Large intestine (tissue), 3 donors: ENCODE measurements around the gene RTN4IP1. TPM values are rescaled to one million over a fixed set of nuclear protein-coding genes. Genes with fewer than 3 reads are reported as not detected.
A peak's percentile ranks its signal among the peaks of the same experiment; 100 is the strongest.

Experiments used
- DNase-seq, 2 donors: peaks; one replicate each; pipeline versions ENCODE4 v3.0.0 to v3.0.0-alpha.2; 2013
- H3K27ac ChIP-seq: one replicate; pipeline ENCODE4 v1.5.1; 2013; ENCODE audit warnings: low read length
- H3K27me3 ChIP-seq: 2 replicates; pipeline ENCODE4 v1.6.1; 2013; ENCODE audit warnings: low read length; ENCODE audit not compliant: control insufficient read depth, insufficient read depth
- H3K36me3 ChIP-seq: 2 replicates; pipeline ENCODE4 v1.6.1; 2013; ENCODE audit warnings: low read length; ENCODE audit not compliant: control insufficient read depth, insufficient read depth
- H3K4me1 ChIP-seq: one replicate; pipeline ENCODE4 v1.6.1; 2013; ENCODE audit warnings: low read length; ENCODE audit not compliant: control insufficient read depth, insufficient read depth
- H3K4me3 ChIP-seq: one replicate; pipeline ENCODE4 v1.5.1; 2013; ENCODE audit warnings: low read length
- H3K9me3 ChIP-seq: one replicate; pipeline ENCODE4 v1.6.1; 2013; ENCODE audit warnings: mild to moderate bottlenecking, low read depth, low read length, moderate library complexity; ENCODE audit not compliant: control insufficient read depth
- WGBS: methylation state at CpG from one replicate; pipeline ENCODE4 v1.1.5; 2013; ENCODE audit warnings: low lambda C conversion rate; ENCODE audit not compliant: insufficient coverage; 5-methylcytosine and 5-hydroxymethylcytosine counted together
- polyA plus RNA-seq: library from polyadenylated mRNA; unstranded; fragments of 120-200 nt; gene quantifications from one replicate; pipeline ENCODE4 v1.2.1, GENCODE V29; 2013

RTN4IP1 gene
- polyA plus RNA-seq, 1 donor = 6.8 TPM

DNA sequence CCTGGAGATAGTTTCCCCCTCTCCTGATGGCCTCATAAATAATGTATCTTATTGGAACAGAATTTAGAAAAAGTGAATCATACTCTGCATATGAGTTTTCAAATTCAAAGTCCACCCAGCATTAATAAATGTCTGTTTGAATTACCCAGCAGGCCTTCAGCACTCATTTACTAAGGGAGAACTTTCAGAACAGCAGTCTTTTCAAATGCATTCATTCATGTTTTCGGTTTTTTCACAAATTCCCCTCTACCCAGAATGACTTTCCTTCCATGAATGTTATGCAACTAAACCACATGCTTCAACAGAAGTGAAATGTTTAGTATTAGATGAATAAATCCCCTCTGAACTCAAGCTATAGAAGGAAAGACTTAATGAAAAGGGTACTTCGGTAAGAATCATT is 92.4 kb downstream of the RTN4IP1 start:
- Histone ChIP-seq H3K4me3 (no peak overlapping the region), H3K9me3 (no peaks in the 10 kb centered on the region), H3K27me3 (no peaks in the 10 kb centered on the region), H3K36me3 (peaks cover 18% of the 10 kb centered on the region), H3K4me1 (no peaks in the 10 kb centered on the region), H3K27ac (no peak overlapping the region)
- no peak for DNase-seq
- WGBS = 100% methylated on average over 1 of the region's 2 CpGs

DNA sequence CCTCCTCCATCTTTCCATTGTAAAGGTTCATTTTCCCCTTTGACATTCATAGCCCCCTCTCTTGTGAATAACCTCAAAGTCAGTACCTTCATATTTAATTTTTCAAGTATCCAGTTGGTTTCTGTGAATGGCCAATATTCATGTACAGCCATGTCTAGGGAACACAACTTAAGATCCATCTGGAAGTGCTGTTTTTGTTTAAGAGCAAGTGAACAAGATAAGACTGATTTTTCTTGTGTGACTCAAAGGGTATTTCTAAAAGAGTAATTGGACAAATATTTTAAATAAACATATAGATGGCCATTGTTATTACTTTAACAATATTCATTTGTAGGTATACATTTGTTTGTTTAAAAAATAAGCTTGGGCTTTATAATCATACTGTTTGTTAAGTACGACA is 92.9 kb downstream of the RTN4IP1 start:
- Histone ChIP-seq H3K27me3 (no peaks in the 10 kb centered on the region), H3K36me3 (peaks cover 18% of the 10 kb centered on the region), H3K4me3 (no peak overlapping the region), H3K4me1 (no peaks in the 10 kb centered on the region), H3K9me3 (no peaks in the 10 kb centered on the region), H3K27ac (no peak overlapping the region)
- DNase-seq = peak in 1 of 2 donors; percentile 6
- WGBS = 40% methylated on average over 1 of the region's 1 CpG

DNA sequence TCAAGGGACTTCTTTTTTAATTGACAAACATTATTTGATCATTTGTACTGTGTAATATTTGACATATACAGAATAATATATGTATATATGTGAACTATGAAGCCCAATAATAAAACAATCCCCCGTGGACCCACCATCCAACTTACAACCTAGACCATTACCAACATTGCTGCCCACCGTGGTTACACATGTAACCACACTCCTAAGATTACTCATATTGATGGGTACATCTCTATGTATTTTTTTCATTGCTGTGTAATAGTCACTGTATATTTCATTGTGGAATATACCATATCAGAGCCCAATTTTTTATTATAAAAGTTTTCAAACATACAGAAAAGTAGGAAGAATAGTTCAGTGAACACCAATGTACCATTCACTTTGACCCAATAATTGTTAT is 94.3 kb downstream of the RTN4IP1 start:
- Histone ChIP-seq H3K4me3 (no peak overlapping the region), H3K9me3 (no peaks in the 10 kb centered on the region), H3K4me1 (no peaks in the 10 kb centered on the region), H3K27me3 (no peaks in the 10 kb centered on the region), H3K36me3 (peaks cover 22% of the 10 kb centered on the region), H3K27ac (no peak overlapping the region)
- whole genome bisulfite sequencing = no CpG with 5 or more reads among the region's 2 CpGs
- no peak for DNase-seq

DNA sequence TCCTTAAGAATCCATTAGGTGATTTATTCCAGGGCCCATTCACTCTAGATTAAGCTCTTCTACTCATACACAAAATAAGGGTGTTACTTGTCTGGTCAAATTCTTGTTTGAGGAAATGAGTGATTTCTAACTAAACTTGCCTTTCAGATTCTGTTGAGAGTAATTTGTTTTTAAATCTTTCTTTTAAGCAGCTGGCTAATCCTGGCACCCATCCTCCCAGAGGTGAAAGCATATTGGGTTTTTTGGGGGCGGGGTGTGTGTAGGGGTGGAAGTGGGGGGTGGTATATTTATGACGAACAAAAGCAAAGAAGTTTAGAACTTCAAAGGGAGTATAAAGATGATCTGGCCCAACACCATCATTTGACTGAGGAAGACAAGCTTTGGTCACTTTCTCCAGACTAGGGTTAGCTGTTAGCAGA is 94.7 kb downstream of the RTN4IP1 start:
- Histone ChIP-seq H3K9me3 (no peaks in the 10 kb centered on the region), H3K27ac (no peak overlapping the region), H3K4me3 (no peak overlapping the region), H3K36me3 (peaks cover 22% of the 10 kb centered on the region), H3K4me1 (no peaks in the 10 kb centered on the region), H3K27me3 (no peaks in the 10 kb centered on the region)
- no CpG with 5 or more reads among the region's 2 CpGs for WGBS
- no peak for DNase-seq

DNA sequence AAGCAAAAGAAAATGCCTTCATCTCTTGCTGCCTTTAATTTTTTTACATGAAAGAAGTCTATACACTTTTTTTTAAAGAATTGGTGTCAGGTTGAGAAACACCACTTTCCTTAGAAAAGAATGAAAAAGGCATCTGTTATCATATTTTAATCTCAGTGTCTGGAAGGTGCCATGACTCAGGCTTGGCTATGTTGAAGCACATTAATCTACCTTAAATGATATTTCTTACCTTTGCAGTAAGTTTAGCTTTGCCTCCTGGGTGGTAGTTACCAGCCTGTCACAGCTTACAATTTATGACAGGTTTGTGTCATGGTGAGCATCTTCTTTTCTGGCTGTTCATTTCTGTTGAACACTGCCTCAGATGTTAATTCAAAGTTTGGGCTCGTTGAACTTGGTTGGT is 95.3 kb downstream of the RTN4IP1 start:
- Histone ChIP-seq H3K27me3 (no peaks in the 10 kb centered on the region), H3K4me1 (no peaks in the 10 kb centered on the region), H3K36me3 (peaks cover 22% of the 10 kb centered on the region), H3K4me3 (no peak overlapping the region), H3K27ac (no peak overlapping the region), H3K9me3 (no peaks in the 10 kb centered on the region)
- WGBS = 60% methylated on average over 1 of the region's 1 CpG
- no peak for DNase-seq

DNA sequence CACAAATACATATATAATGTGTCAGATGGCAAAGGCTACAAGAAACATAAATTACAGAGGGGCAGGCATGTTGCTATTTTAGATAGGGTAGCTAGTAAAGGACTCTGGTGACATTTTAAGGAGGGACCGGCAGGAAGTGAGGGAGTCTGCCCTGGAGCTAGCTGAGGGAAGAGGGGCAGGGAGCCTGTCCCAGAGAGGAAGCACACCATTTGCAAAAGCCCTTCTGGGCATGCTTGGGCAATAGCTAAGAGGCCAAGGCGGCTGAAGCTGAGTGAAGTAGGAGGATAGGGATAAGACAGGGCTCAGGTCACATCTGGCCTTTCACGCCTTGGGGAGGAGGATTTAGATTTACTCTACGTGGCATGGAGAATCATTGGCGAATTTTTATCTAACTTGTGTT is 96.2 kb downstream of the RTN4IP1 start:
- H3K27me3 ChIP-seq = no peaks in the 10 kb centered on the region
- H3K4me1 ChIP-seq = no peaks in the 10 kb centered on the region
- H3K4me3 ChIP-seq = no peak overlapping the region
- H3K27ac ChIP-seq = no peak overlapping the region
- H3K36me3 ChIP-seq = peaks cover 18% of the 10 kb centered on the region
- H3K9me3 ChIP-seq = no peaks in the 10 kb centered on the region
- WGBS = no CpG with 5 or more reads among the region's 5 CpGs
- no peak for DNase-seq

DNA sequence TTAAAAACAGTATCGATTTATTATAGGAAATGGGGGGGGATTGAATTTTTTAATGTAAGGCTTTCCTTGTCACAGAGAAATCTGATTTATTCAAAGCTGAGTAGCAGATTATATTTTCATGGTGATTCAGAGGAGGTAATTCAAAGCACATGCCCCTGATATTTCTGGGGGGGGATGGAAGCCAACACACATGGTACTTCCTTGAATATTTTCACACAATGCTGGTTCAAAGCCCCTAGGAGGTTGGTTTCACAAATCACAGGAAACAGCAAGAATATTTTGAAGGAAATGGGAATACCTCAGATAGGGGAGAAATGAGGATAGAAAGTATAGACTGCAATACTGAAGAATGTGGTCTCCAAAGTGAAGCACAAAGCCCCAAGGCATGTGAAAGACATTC is 98.8 kb downstream of the RTN4IP1 start:
- no peaks in the 10 kb centered on the region for H3K27me3 ChIP-seq
- no peaks in the 10 kb centered on the region for H3K9me3 ChIP-seq
- WGBS = no CpG with 5 or more reads among the region's 1 CpG
- no peak overlapping the region for H3K27ac ChIP-seq
- DNase-seq = no peak
- peaks cover 13% of the 10 kb centered on the region for H3K36me3 ChIP-seq
- no peaks in the 10 kb centered on the region for H3K4me1 ChIP-seq
- H3K4me3 ChIP-seq = no peak overlapping the region

DNA sequence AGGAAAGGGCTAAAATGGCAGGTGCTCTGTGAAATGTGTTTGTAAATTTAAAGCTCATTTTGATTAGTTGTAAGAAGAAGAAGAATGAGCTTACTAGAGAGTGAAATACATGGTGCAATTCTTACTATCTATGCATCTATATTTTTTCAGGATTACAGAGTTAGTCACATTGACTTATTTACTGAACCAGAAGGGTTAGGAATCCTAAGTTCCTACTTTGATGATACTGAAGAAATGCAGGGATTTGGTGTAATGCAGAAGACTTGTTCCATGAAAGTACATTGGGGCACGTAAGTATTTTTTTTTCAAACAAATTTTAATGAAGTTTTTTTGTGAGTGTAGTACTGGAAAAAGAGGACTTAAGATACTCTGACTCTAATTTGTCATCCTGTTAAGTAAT is 99.3 kb downstream of the RTN4IP1 start:
- Histone ChIP-seq H3K27ac (no peak overlapping the region), H3K9me3 (no peaks in the 10 kb centered on the region), H3K4me1 (no peaks in the 10 kb centered on the region), H3K36me3 (peaks cover 13% of the 10 kb centered on the region), H3K27me3 (no peaks in the 10 kb centered on the region), H3K4me3 (no peak overlapping the region)
- DNase-seq = no peak
- WGBS = 100% methylated on average over 1 of the region's 1 CpG

DNA sequence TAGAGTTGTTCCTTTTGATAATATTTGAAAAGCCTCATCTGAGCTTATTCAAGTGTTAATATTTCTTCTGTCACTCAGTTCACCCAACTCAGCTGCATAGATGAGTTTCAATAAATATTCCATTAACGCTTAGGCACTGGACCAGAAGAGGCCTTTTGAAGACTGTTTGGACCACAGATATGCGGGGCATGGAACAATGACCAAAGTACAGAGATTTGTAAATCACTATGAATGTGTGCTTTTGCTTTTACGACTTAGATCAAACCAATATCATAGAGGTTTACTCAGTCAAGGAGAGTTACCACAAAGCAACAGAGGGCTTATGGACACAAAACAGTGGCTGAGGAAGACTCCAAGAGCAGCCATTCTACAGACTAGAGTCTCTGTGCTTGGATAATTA is 99.9 kb downstream of the RTN4IP1 start:
- Histone ChIP-seq H3K27ac (no peak overlapping the region), H3K36me3 (peaks cover 13% of the 10 kb centered on the region), H3K9me3 (no peaks in the 10 kb centered on the region), H3K4me1 (no peaks in the 10 kb centered on the region), H3K27me3 (no peaks in the 10 kb centered on the region), H3K4me3 (no peak overlapping the region)
- DNase-seq = no peak
- no CpG with 5 or more reads among the region's 3 CpGs for WGBS

DNA sequence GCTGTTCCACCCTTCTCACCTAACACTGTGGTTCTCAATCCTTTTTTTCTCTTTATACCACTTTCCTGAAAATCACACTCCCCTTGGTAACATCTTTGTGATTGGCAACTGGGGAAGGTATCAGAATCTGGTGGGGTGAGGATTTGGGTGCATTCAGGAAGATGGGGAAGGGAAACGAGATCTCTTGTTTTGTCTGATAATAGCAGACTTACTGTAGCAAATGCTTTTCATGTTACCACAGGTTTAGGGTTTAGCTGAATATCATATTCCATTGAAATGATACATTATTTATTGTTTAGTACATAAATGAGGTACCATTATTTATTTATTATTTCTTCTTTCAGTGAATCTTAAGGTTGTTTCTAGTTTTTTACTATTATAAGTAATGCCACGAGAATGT is 100.8 kb downstream of the RTN4IP1 start:
- Histone ChIP-seq H3K36me3 (peaks cover 13% of the 10 kb centered on the region), H3K27me3 (no peaks in the 10 kb centered on the region), H3K4me3 (no peak overlapping the region), H3K9me3 (no peaks in the 10 kb centered on the region), H3K27ac (no peak overlapping the region), H3K4me1 (no peaks in the 10 kb centered on the region)
- WGBS = 83% methylated on average over 2 of the region's 2 CpGs
- no peak for DNase-seq

DNA sequence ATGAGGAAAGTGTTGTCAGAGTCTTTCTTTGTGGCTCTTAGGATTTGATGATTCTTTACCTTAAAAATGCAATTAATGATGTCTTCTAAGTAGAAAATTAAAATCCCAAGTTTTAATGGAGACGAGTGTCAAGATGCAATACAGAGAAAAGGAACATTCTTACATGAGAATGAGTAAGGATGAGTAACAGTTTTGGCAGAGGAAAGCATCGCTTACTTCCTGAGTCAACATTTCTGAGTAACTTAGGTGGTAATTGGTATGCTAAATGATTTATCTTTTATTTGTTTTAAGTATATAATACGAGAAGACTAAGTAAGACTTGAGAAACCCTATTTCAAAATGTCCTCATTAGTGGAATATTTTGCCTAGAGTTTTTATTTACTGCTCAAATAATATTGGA is 101.3 kb downstream of the RTN4IP1 start:
- Histone ChIP-seq H3K27ac (no peak overlapping the region), H3K9me3 (no peaks in the 10 kb centered on the region), H3K36me3 (peaks cover 8% of the 10 kb centered on the region), H3K4me3 (no peak overlapping the region), H3K4me1 (no peaks in the 10 kb centered on the region), H3K27me3 (no peaks in the 10 kb centered on the region)
- 82% methylated on average over 2 of the region's 3 CpGs for WGBS
- DNase-seq = no peak
